ENCODE data around the gene F9. TPM values are rescaled to one million over a fixed set of nuclear protein-coding genes. Genes with fewer than 3 reads are reported as not detected.
"Not testable (repeated sequence)": the region's sequence is repeated elsewhere in the genome, so short reads cannot be mapped to it uniquely, and the experiment has no call there.

The F9 gene
- 0.55 TPM for total RNA-seq

- no peak for DNase-seq (ENCODE audit: low spot score)
These were observed at the start of gene F9 for GRCh38 chrX:139530550-139530949. F9 (plus strand) TSS chrX:139530739; CDS start chrX:139530765, 26 bp downstream.

GRCh38 chrX:139483699-139484098 lies 46.8 kb upstream of the F9 start:
- no peak for DNase-seq (ENCODE audit: low spot score)

- no peak for DNase-seq (ENCODE audit: low spot score)
These were observed 45.9 kb upstream of the F9 start for GRCh38 chrX:139484591-139484990.

- DNase-seq (ENCODE audit: low spot score), result no peak
These were observed 35.2 kb upstream of the F9 start for GRCh38 chrX:139495324-139495723.

GRCh38 chrX:139506333-139506732 lies 24.2 kb upstream of the F9 start:
- DNase-seq (ENCODE audit: low spot score), result no peak

GRCh38 chrX:139508099-139508498 lies 22.4 kb upstream of the F9 start:
- no peak for DNase-seq (ENCODE audit: low spot score)

- DNase-seq (ENCODE audit: low spot score), result no peak
These were observed 12.1 kb upstream of the F9 start for GRCh38 chrX:139518475-139518874.

- DNase-seq (ENCODE audit: low spot score), result not testable (repeated sequence)
These were observed 1.7 kb upstream of the F9 start for GRCh38 chrX:139528829-139529228.

- DNase-seq (ENCODE audit: low spot score), result no peak
These were observed 2.3 kb downstream of the F9 start for GRCh38 chrX:139532834-139533233.

- DNase-seq (ENCODE audit: low spot score), result no peak
These were observed 2.9 kb downstream of the F9 start for GRCh38 chrX:139533444-139533843.

- no peak for DNase-seq (ENCODE audit: low spot score)
These were observed 8.6 kb downstream of the F9 start for GRCh38 chrX:139538907-139539790.

- no peak for DNase-seq (ENCODE audit: low spot score)
These were observed 12.1 kb downstream of the F9 start for GRCh38 chrX:139542652-139543051.

- no peak for DNase-seq (ENCODE audit: low spot score)
These were observed 13.4 kb downstream of the F9 start for GRCh38 chrX:139543920-139544319.

GRCh38 chrX:139544591-139544990 lies 14.1 kb downstream of the F9 start:
- no peak for DNase-seq (ENCODE audit: low spot score)

- no peak for DNase-seq (ENCODE audit: low spot score)
These were observed 23.8 kb downstream of the F9 start for GRCh38 chrX:139554376-139554775.

- no peak for DNase-seq (ENCODE audit: low spot score)
These were observed 24.6 kb downstream of the F9 start for GRCh38 chrX:139554991-139555675.

GRCh38 chrX:139559383-139560042 lies 29.0 kb downstream of the F9 start:
- DNase-seq (ENCODE audit: low spot score), result peak; percentile 60

GRCh38 chrX:139560221-139560620 lies 29.7 kb downstream of the F9 start:
- no peak for DNase-seq (ENCODE audit: low spot score)

- no peak for DNase-seq (ENCODE audit: low spot score)
These were observed 32.7 kb downstream of the F9 start for GRCh38 chrX:139563251-139563650.

- no peak for DNase-seq (ENCODE audit: low spot score)
These were observed 36.4 kb downstream of the F9 start for GRCh38 chrX:139566981-139567380.

GRCh38 chrX:139581068-139581467 lies 50.5 kb downstream of the F9 start:
- no peak for DNase-seq (ENCODE audit: low spot score)

GRCh38 chrX:139585613-139586012 lies 55.1 kb downstream of the F9 start:
- DNase-seq (ENCODE audit: low spot score), result no peak

- DNase-seq (ENCODE audit: low spot score), result no peak
These were observed 65.5 kb downstream of the F9 start for GRCh38 chrX:139596068-139596467.
